Erythroblast (primary cell): ENCODE data around the gene TMEM250.

ENCODE experiments used
- GATA1 ChIP-seq: IDR thresholded peaks from 2 replicates; pipeline ENCODE4 v1.6.1; 2011; ENCODE audit warnings: low read depth, mild to moderate bottlenecking, control low read depth, low read length, moderate library complexity
- POLR2A ChIP-seq: IDR thresholded peaks from 2 replicates; pipeline ENCODE4 v1.6.1; 2011; ENCODE audit warnings: mild to moderate bottlenecking, low read length

GRCh38 chr9:136080716-136081112 lies 38.0 kb downstream of the TMEM250 start:
- TF ChIP-seq GATA1 (no peak), POLR2A (no peak)
